ENCODE measurements around the gene ELP4.

The ELP4 gene

GRCh38 chr11:31800398-31801265, 291.1 kb downstream of the ELP4 start:
- DNase-seq (ENCODE audit: low spot score): no peak

GRCh38 chr11:31801298-31801702, 291.7 kb downstream of the ELP4 start:
- DNase-seq (ENCODE audit: low spot score): no peak

GRCh38 chr11:31802000-31802551, 292.5 kb downstream of the ELP4 start:
- no peak for DNase-seq (ENCODE audit: low spot score)

- no peak for DNase-seq (ENCODE audit: low spot score)
Measured at GRCh38 chr11:31802609-31802989, 293.0 kb downstream of the ELP4 start.

GRCh38 chr11:31802990-31803812, 293.6 kb downstream of the ELP4 start:
- DNase-seq (ENCODE audit: low spot score): no peak

GRCh38 chr11:31803813-31804311, 294.3 kb downstream of the ELP4 start:
- DNase-seq (ENCODE audit: low spot score): no peak

- DNase-seq (ENCODE audit: low spot score): no peak
Measured at GRCh38 chr11:31804312-31805036, 294.9 kb downstream of the ELP4 start.

GRCh38 chr11:31805037-31805628, 295.6 kb downstream of the ELP4 start:
- DNase-seq (ENCODE audit: low spot score): no peak

GRCh38 chr11:31805629-31806185, 296.1 kb downstream of the ELP4 start:
- no peak for DNase-seq (ENCODE audit: low spot score)

- DNase-seq (ENCODE audit: low spot score): no peak
Measured at GRCh38 chr11:31806186-31806927, 296.8 kb downstream of the ELP4 start.

GRCh38 chr11:31806928-31807798, 297.6 kb downstream of the ELP4 start:
- DNase-seq (ENCODE audit: low spot score): no peak

GRCh38 chr11:31807799-31808667, 298.5 kb downstream of the ELP4 start:
- DNase-seq (ENCODE audit: low spot score): no peak

GRCh38 chr11:31808721-31809540, 299.4 kb downstream of the ELP4 start:
- DNase-seq (ENCODE audit: low spot score): no peak

GRCh38 chr11:31809541-31809856, 299.9 kb downstream of the ELP4 start:
- no peak for DNase-seq (ENCODE audit: low spot score)

GRCh38 chr11:31809857-31810778, 300.6 kb downstream of the ELP4 start:
- peak; percentile 66 for DNase-seq (ENCODE audit: low spot score)

GRCh38 chr11:31810779-31811647, 301.4 kb downstream of the ELP4 start, which contains the start of gene PAX6:
PAX6 (minus strand) TSS chr11:31811322; CDS start chr11:31806411, 4,911 bp downstream.
- DNase-seq (ENCODE audit: low spot score): peak; percentile 84
